HG03520 (cell line): Measurements from ENCODE around the gene SMPD3.

Experiments
- ATAC-seq: cut with Tn5 transposase; IDR thresholded peaks from one replicate; pipeline ENCODE4 v1.9.1; 2021; ENCODE audit warnings: mild to moderate bottlenecking, moderate library complexity; ENCODE audit not compliant: unreplicated experiment

Gene SMPD3

DNA sequence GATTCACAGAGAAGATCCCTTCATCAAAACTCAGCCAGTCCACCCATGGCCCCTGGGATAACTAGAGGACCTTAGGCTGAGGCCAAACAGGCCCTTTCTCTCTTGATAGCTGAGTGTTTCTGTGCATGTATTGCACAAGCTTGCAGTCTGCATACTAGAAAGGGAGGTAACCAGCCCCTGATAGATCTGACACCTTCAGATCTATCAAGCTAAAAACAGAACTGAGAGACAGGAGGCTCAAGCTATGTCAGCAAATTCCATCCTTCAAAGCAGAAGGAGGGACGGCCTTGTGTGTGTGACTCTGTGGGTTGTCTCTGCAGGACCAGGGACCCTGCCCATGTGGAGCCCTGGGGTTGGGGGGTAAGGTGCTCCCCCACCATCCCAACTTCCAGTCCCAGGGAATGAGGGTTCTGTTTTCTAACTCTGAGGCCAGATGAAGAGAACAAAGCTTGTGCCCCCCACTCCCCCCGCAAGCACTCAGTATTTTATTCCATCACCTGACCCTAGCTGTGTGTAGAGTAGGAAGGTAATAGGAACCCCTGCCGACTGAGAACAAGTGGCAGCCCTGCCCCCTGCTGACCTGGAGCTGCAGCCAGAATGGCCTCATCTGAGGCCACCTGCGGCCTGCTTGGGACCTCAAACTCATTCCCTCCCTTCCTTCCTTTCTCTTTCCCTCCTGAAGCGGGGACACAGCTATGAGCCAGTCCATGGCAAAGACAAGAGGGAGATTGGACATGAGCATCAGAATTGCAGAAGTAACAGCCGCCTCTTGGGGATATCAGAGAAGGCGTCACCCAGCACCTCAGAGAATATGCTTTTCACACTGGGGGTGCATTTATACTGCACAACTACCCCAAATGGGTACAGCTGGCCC lies 63.8 kb downstream of the SMPD3 start:
- no peak for ATAC-seq

DNA sequence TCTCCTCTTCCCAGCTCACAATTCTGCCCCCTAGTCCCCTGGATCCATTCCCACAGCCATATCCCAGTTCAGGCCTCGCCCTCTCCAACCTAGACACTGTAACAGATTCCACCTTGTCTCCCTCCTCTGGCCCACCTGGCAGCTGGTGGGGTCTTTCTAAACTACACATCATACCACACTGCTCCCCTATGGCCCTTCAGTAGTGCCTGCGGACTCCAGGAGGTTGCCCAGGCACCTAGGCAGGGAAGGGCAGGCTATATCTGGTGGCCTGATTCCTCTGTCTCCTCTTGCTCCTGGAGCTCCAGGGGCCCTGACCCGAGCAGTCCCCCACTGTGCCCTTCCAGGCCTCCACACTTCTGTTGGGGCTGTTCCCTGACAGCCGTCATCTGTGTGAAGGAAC lies 64.5 kb downstream of the SMPD3 start:
- ATAC-seq: no peak

DNA sequence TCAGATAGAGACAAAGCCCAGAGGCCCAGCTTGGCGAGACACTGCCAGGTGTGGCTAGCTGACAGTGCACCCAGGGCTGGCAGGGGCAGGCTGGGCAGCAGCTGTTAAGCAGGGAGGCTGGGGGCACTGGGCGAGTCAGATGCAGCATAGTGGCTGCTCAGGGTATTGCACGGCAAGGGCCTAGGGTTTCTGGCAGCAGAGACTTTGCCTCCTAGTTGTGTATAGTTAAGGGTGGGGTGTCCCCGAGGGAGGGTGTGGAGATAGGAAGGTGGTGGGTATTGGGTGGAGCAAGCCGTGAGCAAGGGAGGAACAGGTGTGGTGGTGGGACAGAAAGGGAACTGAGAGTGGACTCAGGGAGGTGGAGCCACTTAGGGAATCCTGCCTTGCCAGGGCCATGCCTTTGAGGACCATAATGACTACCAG lies 66.0 kb downstream of the SMPD3 start:
- no peak for ATAC-seq

DNA sequence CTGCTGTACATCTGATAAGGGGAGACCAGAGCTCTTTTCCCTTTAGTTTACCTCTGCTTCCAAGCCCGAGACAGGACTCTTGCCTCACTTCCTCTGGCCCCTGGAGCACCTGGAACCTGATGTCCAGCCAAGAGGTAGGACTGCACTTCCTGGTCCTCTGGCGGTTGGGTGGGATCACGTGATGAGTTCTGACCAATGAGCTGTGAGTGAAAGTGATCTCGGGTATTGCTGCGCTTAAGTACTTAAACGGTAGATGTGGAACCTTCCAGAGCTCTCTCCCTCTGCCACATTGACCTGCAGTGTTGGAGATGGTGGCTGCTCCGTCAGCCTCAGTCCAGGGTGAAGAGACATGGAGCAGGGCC lies 67.0 kb downstream of the SMPD3 start:
- ATAC-seq: no peak

GRCh38 chr16:68380676-68381362 lies 67.5 kb downstream of the SMPD3 start:
- ATAC-seq: no peak

GRCh38 chr16:68380348-68380670 lies 68.0 kb downstream of the SMPD3 start:
- ATAC-seq: no peak

- no peak for ATAC-seq
Measured at GRCh38 chr16:68379472-68380347, 68.6 kb downstream of the SMPD3 start.

GRCh38 chr16:68378436-68379415 lies 69.6 kb downstream of the SMPD3 start:
- no peak for ATAC-seq

DNA sequence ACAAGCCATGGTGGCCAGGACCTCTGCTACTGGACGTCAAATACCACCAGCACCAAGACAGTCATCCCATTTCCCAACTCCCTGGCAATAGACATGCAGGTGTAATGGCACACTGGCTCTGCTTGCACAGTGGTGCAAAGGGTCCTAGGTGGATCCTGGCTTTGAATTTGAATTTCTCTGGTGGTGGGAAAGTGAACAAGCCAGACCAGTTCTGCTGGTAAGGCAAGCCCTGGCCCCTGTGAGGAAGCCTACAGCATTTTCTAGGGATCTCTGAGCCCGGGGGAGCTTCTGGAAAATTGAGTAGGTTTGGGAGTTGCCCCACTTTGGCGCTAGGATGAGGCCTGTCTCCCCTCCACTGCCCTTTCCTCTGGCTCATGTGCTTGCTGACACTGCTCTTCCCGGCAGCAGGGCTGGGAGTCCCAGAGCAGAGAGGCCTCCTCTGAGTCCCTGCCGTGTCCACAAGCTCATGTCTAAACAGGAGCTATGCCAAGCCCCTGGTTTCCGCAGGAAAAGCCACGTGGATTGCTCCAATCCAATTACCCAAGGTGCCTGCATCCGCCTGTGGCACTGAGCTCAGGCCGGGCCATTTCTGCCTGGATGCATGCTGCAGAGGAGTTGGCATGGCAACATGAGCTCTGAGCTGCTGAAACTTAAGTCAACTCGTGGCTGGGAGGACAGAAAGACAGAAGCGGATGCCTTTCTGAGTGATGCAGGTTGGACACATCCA lies 70.5 kb downstream of the SMPD3 start:
- no peak for ATAC-seq

DNA sequence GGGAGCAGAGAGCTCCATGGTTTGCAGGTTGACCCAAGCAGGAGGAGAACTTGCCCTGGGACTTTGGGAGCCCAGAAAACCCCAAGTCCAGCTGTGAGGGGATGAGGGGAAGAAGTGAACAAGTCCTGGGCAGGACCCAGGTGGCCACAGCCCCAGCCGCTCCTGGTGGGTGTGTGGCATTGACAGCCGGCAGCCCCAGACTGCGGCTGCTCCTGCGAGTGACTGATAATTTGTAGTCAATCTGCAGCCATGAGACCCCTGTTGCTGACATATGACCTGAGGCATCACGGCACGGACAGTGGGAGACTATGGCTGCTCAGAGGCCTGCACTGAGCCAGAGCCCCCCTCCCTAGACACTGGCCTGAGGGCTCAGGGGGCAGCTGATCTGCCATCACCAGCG lies 71.1 kb downstream of the SMPD3 start:
- no peak for ATAC-seq

- no peak for ATAC-seq
Measured at GRCh38 chr16:68376590-68376989, 71.7 kb downstream of the SMPD3 start.

DNA sequence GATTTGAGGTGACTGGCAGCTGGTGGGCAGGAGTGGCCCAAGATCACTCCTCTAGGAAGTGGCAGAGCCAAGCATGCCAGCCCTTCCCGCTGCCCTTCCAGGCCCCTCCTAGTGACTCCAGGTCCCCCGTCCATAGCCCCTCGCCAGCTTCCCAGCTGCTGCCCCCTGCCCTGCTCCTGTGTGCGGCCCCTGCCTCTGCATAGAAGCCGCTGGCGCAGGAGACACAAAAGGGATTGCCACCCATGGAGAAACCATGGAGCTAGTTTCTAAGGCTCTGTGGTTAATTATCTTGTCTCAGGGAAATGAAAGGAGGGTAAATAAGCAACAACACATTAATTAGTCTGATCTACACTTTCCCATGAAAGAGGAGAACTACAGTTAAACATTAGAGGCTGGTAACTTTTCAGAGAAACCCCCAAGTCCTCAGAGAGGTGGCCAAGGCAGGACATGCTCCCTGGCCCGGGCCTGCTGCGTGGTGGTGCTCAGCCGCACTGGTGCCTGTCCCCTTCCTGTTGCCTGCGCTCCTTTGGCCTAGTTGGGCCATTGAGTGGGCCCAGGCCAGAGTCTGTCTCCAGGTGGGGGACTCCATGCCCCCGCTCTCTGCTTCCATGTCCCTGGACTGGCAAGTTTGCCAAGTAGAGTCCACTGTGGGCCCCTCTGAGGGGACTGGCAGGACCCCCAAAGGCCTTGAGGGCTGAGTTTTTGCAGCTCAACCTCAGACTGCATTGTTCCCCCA lies 72.3 kb downstream of the SMPD3 start:
- ATAC-seq: no peak

DNA sequence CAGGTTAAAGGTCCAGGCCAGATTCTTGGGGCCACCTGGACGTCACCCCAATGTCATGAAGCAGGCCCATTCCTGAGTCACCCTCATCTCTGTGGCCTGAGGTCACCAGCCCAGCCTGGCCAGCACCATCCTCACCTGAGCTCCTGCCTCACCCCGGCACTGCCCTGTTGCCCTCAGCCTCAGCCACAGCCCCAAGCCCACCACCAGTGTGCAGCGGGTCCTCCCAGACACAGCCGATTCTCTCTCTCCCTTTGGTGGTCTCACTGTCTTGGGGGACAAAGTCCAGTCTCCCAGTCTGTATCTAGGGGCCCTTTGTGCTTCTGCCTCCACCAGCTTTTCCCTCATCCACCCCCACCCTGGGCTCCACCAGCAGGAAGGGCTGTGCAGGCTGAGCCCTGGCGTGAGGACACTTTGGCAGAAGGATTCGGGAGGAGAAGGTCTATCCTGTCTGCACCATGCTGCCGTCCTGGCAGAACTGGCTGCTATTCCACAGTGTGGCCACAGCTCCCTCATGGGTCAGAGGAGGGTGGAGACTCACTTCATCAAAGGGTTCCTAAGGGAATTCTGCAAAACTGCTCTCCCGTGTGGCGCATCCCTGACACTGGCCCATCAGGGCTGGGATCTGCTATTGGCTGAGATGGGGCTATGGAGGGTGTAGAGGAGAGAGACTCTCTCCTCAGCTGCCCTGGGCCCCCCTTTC lies 73.2 kb downstream of the SMPD3 start:
- ATAC-seq: no peak

DNA sequence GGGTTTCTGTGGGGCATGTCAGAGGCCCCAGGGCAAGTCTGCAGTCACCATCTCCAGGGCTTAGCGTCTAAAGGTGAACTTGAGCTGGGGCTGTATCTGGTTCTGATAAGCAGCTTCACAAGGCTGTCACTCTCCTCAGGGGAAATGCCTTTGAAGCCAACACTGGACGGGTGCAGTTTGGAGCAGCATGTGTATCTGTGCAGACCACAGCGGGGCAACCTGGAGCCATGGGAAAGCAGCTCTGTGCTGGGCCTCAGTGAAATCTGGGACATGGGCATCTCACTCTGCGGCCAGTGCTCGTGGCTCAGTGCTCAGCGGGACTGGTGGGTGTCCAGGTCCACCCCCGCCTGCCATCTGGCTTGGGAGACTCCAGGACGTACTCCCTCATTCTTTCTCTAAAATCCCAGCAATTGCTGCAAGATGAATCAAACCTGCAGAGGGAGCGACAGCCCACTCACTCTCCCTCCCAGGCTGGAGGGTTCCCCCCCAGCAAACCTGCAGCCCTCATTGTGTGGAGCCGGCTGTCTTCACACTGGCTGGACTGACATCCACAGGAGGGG lies 74.0 kb downstream of the SMPD3 start:
- no peak for ATAC-seq

DNA sequence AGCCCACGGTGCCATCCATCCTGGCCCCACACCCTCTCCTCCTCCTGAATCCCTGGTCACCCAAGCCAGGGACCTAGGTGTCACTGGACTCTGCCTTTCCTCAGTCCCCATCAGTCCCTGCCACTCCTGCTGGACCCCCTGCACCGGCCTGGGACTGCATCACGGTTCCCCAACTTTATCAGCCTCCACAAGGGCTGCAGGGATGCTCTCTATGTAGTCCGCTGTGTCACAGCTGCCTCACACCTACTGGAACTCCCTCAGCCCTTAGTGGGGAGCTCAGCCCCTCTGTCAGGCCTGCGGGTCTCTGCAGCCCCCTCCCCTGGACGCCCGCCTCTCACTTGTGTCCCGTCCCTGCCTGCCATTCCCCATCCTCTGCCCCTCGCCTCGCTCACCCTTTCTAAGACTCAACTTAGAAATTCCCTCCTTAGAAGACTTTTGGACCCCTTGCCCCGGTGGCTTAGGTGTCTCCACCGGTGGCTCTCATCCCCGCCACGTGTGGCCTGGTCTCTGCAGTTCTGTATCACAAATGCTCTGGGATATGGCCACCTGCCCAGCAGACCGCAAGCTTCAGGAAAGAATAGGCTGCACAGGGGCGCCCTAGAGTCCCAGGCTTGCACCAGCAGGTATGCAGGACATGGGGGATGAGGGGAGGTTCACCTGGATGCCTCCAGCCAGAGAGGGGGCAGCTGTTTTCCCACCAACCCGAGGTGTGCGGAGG lies 74.6 kb downstream of the SMPD3 start:
- ATAC-seq: no peak

DNA sequence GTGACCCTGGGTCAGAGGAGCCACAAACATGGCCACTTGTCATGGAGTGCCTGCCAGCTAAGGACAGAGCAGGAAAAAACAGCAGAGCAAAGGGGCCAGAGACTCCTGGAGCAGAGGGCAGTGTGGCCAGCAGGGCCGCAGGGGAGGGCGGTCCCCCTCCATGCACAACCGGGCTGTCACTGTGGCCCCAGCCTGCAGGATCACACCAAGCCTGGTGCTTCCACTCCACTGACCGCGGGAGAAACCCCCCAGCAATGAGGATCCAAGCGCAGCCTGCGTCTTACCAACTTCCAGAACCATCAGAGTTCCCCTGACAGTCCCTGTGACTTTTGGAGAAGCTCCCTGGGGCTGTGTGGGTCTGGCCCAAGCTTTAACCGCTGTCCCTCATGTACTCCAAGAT lies 75.5 kb downstream of the SMPD3 start:
- ATAC-seq: no peak

DNA sequence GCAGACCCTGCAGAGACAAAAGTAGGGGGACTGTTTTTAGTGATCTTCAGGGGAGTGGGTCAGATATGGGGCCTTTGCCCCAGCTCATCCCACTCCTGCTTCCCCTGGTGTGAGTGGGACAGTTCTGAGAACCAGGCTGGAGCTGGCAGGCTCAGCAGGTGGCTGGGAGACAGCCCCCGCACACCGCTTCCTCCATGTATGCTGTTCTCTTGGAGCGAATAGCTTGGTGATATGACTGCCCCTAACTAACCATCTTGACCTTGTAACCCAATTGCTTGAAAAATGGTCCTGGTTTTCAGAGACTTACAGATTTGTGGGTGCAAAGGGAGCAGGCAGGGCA lies 76.0 kb downstream of the SMPD3 start:
- ATAC-seq: no peak
